GM19372 (cell line): ENCODE measurements around the gene SLC6A13.
"Not testable (repeated sequence)": the region's sequence is repeated elsewhere in the genome, so short reads cannot be mapped to it uniquely, and the experiment has no call there.

ENCODE experiments used
- ATAC-seq: cut with Tn5 transposase; IDR thresholded peaks from one replicate; pipeline ENCODE4 v1.9.1; 2021; ENCODE audit warnings: mild to moderate bottlenecking, low read depth, moderate library complexity; ENCODE audit not compliant: unreplicated experiment

SLC6A13 gene

DNA sequence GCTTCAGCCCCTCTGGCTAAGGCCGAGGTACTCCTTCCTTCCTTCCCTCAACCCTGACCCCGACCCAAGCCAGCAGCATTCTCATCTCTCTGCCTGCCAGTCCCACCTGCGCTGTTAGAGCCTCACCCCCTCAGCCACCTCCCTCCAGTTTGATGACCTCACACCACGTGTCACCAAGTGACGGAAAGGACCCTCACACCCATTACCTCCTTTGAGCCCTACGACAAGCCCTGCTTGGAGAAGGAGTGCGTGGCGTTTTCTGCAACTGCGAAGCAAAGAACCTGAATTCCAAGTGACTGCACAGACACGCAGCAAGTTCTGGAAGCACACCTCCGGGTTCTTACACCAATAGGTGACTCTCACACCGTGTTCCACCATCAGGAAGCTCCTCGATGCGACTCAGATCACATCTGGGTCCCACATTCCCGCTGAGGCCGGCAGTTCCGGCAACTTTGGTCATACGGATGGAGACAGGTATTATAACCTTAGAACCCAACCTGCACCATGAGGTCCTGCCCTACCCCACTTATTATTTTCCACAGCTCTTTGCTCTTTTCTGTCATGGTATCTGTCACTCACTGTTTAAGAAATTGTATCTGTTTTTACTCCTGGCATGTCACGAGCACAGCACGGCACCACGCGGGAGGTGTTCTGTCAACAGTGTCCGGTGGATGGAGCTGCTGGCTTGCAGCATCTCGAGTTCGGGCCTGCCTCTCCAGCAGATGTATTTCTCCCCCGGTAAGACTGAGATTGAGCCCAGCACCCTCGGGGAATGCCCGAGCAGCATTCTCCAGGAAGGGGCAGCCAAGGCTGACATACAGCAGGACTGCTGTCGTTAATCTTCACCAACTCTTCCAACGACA lies 43.7 kb downstream of the SLC6A13 start:
- ATAC-seq: no peak

DNA sequence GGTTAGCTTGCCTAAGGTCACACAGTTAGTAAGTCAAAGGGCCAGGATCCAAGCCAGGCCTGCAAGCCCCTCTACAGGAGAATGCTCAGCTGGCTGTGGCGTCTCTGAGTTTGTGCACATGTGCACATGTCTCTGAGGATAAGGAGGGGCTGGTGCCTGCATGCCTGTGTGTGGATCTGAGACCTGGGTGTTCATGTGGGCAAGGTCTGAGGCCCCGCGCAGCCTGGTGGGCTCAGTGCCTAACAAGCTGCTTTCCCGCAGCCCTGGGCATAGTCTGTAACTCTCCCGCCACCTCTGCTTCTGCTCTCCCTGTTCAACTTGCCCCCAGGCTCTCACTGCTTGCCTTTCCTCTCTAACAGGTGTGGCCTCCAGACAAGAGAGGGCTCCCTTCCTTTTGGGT lies 44.4 kb downstream of the SLC6A13 start:
- ATAC-seq: no peak

DNA sequence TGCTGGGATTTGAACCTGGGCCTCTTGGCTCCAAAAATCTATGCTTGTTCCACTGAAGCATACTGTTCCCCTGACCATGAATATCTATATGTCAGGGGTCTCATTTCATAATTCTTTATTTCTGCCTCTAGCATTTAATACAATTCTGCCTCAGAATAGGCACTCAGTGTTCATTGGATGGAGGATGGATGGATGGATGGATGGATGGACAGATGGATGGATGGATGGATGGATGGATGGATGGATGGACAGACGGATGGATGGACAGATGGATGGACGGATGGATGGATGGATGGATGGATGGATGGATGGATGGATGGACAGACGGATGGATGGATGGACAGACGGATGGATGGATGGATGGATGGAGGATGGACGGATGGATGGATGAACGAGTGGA lies 45.6 kb downstream of the SLC6A13 start:
- ATAC-seq: not testable (repeated sequence)

DNA sequence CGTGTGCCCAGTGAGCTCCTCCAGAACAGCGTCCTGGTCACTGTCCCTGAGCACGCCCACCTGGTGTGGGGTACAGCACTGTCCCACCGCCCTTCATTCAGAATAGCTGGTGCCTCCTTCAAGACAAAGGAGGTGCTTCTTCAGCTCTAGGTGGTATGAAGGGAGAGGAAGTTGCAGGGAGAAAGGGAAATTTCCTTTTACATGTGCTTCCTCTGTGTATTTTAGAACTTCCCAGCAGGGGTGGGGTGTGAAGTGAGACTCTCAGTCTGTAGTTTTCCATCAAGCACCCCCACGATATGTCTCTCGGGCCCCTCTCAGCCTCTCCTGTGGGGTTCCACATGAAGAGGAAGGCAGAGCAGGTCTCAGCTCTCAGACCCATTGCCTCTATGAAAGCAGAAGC lies 47.5 kb downstream of the SLC6A13 start:
- no peak for ATAC-seq

GRCh38 chr12:214003-214741 lies 48.5 kb downstream of the SLC6A13 start, which contains the start of gene SLC6A12:
SLC6A12 (minus strand) TSS chr12:214157; CDS start chr12:209986, 4,171 bp downstream.
- ATAC-seq: no peak

- ATAC-seq: no peak
Measured at GRCh38 chr12:213527-213932, 49.1 kb downstream of the SLC6A13 start.

DNA sequence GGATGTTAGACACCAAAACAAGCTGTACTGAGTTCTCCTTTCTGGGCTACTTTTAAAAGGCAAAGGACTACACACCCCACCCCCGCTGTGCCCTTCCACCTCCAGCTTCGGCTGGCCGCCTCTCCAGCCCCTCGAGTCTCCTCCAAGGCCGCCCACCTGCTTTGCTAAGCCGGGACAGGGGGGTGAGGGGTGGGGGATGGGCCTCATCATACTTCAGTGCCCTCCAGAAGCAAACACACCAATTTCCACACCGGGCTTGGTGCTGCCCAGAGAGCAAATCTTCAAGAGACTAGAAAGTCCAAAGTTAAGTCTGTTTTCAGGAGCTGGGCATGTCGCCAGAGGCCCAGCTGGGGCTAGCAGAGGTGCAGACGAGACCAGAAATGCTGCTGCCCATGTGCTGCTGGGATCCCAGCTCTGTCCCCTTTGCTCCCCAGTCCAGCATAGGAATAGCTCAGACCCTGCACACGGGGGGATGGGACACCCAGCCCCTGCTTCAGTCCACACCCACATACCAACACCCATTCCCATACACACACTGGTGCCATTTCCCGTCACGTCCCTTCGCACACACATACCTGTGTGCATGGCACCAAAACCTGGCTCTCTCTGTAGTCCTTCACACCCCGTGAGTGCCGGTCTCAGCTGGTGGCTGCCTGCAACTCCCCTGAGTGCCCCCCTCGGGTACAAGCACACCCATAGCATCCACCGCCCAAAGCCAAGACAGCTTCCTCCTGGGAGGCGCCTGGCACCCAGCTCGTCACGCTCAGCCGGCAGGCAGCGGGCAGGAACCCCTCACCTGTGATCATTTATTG lies 49.7 kb downstream of the SLC6A13 start:
- no peak for ATAC-seq

DNA sequence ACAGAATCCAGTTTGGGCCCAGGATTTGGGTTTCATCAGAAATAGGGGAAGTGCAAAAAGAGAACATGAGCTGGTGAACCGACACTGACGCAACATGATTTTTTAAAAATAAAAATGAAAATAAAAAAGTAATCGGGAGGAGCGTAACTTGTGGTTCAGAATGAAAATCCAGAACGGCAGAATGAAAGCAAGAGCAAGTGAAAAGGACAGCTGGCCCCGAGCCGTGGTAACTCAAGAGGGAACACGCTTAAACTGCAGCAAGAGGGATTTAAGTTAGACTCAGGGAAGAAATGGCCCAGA lies 50.3 kb downstream of the SLC6A13 start:
- ATAC-seq: no peak

DNA sequence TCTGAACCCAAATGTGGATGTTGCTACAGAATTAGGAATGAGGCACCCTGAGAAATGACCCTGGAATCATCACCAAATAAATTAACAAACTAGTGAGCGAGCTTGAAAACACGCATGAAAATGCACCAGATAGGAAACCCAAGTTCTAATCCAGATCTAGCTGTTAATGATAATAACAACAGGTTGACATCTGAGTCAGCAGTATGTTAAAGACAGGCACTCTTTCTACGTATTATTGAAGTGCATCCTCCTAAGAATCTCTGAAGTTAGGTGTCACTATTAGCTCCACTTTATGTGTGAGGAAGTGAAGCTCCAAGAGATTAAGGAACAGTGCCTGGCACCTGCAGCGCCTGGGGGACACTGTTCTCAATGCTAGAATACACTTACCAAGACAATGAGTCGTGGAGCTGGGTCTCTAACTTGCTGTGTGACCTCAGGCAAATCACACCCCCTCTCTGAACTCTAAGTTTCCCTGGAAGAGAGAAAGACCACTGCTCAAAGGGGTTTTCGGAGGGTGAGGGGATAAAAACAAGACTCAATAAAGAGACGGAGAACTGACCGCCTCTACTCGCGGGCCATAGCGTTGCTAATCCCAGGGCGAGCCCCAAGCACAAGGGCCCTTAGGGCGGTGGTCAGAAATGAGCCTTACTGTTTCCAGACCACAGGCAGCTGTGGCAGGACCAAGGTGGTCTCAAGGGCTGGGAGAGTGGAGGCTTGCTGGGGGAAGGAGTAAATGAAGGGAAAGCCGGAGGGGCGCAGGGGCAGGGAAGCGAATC lies 50.8 kb downstream of the SLC6A13 start:
- no peak for ATAC-seq

DNA sequence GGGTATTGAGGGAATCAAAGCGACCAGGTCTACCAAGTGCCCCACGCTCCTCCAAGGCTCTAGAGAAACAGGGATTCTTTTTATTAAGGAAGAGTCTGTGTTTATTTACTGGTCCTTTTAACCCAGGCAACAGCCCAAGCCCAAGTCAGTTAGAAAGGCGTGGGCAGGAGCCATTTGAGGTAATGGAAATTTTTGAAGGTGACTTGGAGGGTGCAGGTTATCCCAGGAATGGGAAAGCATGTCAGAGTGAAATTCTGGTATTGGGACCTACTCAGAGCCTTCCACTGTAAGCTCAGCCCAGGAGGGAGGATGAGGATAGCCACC lies 51.5 kb downstream of the SLC6A13 start:
- ATAC-seq: no peak

- ATAC-seq: no peak
Measured at GRCh38 chr12:210277-211141, 52.1 kb downstream of the SLC6A13 start.

DNA sequence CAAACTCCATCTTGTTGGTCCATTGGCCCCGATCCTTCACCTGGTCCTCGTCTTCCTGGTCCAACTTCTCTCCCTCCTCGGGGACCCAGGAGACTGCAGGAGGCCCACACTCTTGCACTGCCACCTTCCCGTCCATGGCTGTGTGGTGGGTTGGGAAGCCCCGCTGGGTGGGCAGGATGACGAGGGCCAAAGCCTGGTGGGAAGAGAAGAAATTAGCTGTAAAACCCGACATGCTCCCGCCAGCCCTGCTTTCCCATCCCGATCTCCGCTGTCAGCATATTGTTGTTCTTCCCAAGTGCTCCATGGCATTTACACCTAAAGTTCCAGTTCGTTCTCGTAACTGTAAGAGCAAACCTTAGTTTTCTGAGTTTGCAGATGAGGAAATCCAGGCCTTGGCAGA lies 52.8 kb downstream of the SLC6A13 start:
- no peak for ATAC-seq

DNA sequence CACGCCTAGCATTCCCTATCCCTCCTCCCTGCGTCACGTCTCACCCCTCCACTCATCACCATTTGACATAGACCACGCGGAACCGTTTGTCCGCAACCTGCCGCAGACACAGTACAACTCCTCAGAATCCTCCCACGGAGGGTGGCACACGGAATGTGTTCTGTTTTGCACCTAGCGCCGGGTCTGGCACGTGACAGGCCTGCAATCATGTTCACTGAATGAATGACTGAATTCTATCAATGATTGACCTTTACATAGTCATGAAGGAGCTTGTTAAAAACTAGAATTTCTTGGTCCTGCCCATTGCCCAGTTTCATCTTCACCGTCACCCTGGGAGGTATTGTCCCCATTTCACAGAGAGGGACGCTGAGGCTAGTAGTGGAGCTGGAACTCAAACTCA lies 53.4 kb downstream of the SLC6A13 start:
- no peak for ATAC-seq

DNA sequence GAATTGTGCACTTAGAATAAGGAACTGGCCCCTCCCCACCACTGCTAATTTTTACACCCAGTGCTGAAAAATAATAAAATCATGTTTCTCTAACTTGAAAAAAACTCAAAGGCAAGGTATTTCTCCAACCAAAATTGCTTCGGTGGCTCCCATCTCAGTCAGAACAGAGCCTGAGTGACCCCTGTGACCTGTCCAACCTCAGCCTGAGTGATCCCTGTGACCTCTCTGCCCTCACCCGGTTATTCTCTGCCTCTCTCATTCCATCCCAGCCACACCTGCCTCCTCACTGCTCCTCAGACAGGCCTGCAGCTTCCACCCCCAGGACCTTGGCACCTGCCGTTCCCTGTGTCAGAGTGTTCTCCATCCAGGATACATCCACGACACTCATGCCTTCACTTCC lies 53.8 kb downstream of the SLC6A13 start:
- ATAC-seq: no peak

DNA sequence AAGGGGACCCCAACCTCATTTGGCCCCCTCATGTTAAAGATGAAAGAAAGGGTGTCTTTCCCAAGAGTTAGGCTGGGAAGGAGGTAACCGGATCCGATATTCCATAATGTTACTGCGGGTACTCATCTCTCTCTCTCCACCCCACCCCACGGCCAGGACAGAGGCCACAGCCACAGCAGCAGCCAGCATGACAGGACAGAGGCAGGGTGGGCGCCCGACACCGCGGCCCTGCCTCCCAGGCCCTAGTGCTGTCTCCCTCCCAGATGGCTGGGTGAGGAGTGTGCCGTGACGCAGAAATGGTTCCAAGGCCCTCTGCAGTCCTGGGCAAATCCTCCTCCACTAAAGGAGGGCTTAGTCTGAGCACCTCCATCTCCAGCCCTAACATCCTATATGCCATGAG lies 54.8 kb downstream of the SLC6A13 start:
- ATAC-seq: no peak

DNA sequence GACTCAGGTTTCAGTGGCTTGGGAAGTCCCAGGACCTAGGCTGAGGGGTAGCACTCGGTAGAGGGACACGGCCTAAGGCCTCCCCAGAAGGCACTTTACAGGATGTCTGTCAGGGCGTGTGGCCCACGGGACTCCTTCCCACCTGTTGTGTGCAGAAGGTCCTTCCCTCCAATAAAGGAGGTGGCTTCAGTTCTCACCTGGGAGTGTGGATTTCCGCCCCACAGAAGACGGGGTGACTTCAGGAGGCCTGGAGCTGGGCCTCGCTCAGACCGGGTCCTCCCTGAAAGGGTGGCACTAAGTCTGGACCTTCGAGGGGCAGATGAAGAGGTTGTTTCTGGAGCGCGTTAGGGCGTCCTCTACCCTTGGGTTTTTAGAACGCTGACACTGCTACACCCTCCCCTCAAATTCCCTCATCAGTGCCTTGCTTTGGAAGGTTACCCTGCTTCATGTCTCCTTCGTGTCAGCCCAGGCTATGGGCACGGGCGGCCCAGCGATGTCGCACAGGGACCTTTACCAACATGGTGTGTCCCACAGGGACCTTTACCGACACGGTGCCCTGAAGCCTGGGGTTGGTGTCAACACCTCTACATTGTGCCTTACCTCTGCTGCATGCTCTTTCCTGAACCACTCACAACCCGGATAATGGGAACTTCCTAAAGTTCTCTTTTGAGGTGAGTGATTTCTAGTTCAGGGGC lies 55.7 kb downstream of the SLC6A13 start:
- ATAC-seq: no peak

DNA sequence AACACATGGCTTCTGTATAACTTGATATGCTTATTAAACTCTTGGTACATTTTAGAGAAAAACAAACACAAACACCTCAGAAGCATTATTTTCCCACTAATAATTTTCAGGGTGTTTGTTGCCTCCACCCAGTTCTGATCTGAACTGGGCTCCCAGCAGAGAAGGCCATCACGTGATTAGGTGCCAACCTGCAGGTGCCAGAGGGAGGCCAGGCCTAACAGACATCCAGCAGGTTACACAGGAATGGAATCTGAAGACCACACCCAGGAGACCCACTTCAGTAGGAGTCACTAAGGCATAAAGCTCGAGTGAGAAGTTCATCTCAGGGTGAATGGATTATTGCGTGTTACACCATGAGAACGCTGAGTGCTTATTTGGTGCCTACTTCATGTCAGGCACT lies 57.6 kb downstream of the SLC6A13 start:
- no peak for ATAC-seq

DNA sequence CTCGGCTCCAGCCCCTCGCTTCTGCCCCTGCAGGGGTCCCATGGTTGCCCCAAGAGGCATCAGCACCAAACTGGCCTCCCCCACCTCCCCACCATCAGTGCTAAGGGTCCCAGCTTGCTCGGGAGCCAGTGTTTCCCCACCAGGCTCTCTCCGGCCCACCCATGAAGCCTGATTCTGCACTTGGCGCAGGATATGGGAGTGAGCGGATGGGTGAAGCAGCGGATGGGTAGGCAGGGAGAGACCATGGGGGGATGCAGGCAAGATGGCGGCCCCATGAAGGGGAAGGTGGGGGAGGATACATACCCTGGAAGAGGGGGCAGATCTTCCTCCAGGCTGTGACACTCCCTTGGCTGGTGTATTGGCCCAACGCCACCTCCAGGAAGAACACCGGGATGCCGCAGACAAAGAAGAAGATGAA lies 58.4 kb downstream of the SLC6A13 start:
- ATAC-seq: no peak
